ENCODE measurements around the gene TRIM25. TPM values are rescaled to one million over a fixed set of nuclear protein-coding genes. Genes with fewer than 3 reads are reported as not detected.

The TRIM25 gene
- total RNA-seq, 1 experiment from 2014 or later: 15.2 TPM

DNA sequence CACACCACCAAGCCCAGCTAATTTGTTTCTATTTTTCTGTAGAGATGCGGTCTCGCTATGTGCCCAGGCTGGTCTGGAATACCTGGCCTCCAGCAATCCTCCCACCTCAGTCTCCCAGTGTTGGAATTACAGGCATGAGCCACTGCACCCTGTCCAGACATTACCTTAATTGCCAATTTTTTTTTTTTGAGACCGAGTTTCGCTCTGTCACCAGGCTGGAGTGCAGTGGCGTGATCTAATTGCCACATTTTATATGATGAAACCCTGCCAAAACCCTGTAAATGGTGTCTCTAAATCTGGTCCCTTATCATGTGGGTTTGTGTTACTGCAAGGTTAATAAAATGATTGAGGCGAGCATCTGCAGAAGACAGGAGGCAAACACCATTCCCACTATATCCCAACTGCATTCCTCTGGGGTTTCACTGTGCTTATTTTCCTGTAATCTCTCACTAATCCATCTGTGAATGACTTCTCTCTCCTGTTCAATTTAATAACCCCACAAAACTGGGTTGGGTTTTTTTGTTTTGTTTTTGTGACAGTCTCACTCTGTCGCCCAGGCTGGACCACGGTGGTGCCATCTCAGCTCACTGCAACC is 19.4 kb upstream of the TRIM25 start:
- in situ Hi-C loops (cut with HindIII; ENCODE audit: low pct_unique_long_range_greater_than_20kb, low sequenced_read_pairs): no loop called here

DNA sequence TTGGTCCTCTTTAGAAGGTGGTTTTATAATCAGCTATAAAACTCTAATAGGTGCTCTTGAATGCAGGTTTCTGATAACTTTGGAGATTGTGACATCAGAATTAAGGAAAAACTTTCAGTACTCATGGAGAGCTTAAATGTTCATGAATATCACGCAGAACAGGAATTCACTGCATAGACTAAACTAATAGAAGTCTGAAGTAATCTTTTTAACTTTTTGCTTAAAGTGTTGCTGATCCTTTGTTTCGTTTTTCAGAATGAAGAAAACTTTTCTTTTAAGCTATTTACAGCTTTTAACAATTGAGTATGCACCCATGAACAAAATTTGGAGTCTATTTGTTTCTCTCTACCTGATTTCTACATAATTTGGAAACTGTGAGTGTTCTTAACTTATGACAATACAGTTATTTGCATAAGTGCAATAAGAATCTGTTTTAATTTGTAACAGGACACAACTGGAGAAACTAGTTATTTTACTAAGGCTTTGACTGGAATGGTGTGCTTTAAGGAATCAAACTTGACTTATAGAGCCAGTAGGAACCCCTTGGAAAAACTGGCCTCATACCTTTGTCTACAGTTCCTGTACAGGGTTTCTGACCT is 17.0 kb upstream of the TRIM25 start:
- in situ Hi-C loops (cut with HindIII; ENCODE audit: low pct_unique_long_range_greater_than_20kb, low sequenced_read_pairs): no loop called here

More for the DNA sequence above, 19.4 kb upstream of the TRIM25 start:
- DNase-seq (ENCODE audit: low read depth, low spot score): no peak

DNA sequence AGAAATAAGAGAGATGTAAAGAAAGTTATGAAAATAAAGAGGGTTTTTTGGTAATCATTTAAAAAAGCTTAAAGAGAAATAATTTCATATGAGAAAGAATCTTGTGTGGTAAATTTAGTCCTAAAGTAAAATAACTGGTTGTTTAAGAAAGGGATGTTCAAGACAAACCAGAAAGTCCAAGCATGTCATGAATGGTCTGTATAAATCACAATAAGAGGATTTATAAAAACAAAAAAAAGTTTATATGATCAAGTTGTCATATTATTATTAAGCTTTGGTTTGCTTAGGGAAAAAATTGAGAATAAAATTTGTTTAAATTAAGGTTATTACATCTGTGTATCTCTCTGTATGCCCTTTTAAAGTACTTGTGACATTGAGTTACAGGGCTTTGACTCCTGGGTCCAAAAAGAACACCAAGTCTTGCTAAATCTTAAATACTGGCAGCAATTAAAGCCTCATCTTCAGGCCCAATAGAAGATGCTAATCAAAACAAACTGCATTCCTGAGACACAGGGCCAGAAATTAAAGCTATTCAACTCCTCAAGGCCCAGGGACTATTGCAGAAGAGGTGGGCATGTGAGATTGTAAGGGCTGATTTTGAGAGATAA is 15.6 kb upstream of the TRIM25 start:
- in situ Hi-C loops (cut with HindIII; ENCODE audit: low pct_unique_long_range_greater_than_20kb, low sequenced_read_pairs): no loop called here
- DNase-seq (ENCODE audit: low read depth, low spot score): no peak

More for the DNA sequence above, 17.0 kb upstream of the TRIM25 start:
- DNase-seq (ENCODE audit: low read depth, low spot score): no peak

DNA sequence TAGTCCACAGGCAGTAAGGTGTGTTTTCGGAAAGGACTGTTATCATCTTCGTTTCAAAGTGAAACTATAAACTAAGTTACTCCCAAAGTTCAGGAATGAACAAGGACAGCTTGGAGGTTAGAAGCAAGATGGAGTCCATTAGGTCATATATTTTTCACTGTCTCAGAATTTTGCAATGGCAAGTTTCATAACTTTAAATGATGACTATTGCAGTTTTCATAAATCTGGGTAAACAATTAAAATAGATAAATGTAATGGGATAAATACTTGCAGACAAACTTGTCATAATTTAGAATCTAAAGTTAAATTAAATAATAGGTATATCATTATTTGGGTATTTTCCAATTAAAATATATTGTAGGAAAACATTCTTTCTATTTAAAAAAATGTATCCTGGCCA is 14.7 kb upstream of the TRIM25 start:
- in situ Hi-C loops (cut with HindIII; ENCODE audit: low pct_unique_long_range_greater_than_20kb, low sequenced_read_pairs): no loop called here
- no peak for DNase-seq (ENCODE audit: low read depth, low spot score)

DNA sequence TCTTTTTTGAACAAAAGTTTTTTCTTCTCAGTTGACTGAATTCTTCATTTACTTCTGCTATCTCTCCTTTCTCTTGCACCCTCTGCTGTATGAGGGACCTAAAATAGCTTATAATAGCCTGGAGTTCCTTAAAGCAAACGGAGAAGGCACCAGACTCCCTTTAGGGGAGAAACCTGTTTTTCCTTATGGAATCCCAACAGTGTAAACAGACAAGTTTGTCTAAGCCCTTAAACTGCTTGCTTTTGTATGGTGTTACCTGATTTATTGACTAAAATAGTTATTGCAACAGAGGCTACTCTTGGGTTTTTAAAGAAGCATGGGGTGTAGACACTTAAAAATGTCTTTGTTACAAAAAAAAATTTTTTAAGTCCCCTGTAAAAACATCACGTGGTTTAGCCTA is 12.9 kb upstream of the TRIM25 start:
- in situ Hi-C loops (cut with HindIII; ENCODE audit: low pct_unique_long_range_greater_than_20kb, low sequenced_read_pairs): no loop called here

DNA sequence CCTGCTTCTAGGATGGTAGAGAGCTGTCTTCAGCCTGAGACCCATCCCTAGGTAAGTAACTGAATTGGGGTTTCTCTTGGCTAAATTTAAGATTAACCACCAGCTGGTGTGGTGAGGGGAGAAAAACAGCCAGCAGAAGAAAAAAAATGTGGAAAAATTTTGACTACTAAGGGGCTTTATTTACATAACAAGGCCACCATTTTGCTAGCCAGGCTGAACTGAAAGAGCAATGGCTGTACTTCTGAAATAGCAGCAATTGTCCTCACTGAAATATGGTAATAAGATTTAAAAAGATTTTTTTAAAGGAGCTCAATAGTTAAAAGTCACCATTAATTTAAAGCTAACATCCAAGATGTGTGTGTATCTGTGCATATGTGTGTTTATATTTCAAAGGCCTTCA is 12.4 kb upstream of the TRIM25 start:
- in situ Hi-C loops (cut with HindIII; ENCODE audit: low pct_unique_long_range_greater_than_20kb, low sequenced_read_pairs): no loop called here
- no peak for DNase-seq (ENCODE audit: low read depth, low spot score)

More for the DNA sequence above, 12.9 kb upstream of the TRIM25 start:
- DNase-seq (ENCODE audit: low read depth, low spot score): no peak

DNA sequence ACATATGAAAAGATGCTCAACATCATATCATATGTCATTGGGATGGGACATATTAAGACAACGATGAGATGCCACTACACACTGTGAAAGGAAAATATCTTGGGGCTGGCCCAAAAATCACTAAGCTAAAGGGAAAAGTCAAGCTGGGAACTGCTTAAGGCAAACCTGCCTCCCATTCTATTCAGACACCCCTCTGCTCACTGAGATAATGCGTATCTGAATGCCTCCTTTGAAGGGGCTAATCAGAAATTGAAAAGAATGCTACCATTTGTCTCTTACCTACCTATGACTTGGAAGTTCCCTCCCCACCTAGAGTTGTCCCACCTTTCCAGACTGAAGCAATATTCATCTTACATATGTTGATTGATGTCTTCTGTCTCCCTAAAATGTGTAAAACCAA is 11.2 kb upstream of the TRIM25 start:
- no peak for DNase-seq (ENCODE audit: low read depth, low spot score)
- in situ Hi-C loops (cut with HindIII; ENCODE audit: low pct_unique_long_range_greater_than_20kb, low sequenced_read_pairs): no loop called here

DNA sequence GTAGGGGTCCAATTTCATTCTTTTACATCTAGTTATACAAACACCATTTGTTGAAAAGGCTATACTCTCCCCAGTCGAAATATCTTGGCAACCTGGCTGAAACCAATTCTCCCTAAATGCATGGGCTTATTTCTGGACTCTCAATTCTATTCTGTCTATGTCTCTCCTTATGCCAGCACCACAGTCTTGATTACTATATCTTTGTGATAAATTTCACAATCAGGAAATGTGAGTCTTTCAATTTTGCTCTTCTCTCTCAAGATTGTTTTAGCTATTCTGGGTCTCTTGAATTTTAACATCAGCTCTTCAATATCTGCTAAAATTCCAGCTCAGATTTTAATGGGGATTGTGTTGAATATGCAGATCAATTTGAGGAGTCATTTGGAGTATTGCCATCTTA is 5.9 kb upstream of the TRIM25 start:
- in situ Hi-C loops (cut with HindIII; ENCODE audit: low pct_unique_long_range_greater_than_20kb, low sequenced_read_pairs): no loop called here
- DNase-seq (ENCODE audit: low read depth, low spot score): no peak

DNA sequence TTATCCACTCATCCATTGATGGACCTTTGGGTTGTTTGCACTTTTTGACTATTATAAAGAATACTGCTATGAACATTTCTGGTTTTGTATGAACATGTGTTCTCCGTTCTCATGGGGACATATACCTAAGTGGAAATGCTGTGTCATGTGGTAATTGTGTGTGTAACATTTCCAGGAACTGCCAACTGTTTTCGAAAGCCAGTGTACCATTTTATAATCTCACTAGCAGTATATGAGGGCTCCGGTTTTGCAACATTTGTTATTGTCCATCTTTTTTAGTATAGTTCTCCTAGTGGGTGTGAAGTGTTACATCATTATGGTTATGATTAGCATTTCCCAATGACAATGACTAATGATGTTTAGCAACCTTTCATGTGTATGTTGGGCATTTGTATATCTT is 5.1 kb upstream of the TRIM25 start:
- in situ Hi-C loops (cut with HindIII; ENCODE audit: low pct_unique_long_range_greater_than_20kb, low sequenced_read_pairs): no loop called here

DNA sequence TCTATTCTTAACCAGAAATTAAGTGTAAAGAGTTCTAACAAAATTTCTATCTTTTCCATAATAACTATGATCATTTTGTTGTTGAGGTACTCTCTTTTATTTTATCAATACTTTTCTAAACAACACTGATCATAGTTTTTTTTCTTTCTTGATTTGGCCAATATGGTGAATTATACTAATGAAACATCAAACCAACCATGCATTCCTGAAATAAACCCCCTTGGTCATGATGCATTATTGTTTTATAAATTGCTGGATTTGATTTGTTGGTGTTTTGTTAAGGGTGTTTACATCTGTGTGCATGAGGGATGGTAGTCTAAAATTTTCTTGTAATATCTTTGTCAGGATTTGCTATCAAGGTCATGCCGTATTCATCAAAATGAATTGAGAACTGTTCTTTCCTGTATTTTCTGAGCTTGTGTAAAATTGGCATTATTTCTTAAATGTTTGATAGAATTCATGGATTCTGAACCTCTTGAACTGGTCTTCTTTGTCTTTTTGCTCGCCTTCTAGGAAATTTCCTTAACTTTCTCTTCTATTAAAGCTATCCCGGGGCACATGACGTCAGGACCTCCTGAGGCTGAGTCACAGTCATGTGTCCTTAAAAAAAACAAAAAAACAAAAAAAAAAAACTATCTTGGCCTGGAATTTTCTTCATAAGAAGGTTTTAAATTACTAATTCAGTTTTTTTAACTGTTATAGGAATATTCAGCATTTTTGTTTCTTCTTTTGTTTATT is 3.9 kb upstream of the TRIM25 start:
- DNase-seq (ENCODE audit: low read depth, low spot score): no peak

More for the DNA sequence above, 5.1 kb upstream of the TRIM25 start:
- DNase-seq (ENCODE audit: low read depth, low spot score): no peak

DNA sequence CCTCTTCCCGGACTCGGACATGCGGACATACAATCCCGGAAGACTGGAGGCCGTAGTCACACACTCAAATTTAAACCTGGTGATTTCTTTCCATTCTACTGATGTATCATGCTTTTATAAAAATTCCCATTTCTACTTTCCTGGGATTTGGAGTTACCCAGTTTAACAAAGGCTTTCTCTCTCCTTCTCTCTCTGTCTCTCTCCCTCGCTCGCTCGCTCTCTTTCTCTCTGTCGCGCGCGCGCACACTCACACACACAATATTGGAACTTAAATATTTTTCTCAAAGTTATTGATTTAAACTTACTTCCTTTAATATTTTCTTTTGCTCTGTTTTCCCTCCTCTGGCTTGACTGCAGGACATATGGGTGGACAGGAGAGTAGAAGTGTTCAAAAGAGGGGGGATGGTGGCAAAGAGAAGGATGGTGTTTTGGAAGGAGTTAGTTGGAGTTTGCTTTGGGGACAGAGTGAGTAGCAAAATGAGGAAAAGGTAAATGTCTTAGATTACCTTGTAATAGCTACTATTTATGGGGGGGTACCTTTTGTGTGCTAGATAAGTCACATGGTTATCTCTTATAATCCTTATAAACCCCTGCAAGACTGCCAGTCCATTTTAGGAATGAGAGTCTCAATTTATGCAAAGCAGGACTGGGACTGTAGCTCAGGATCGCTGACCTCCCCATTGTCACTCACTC is 878 bp upstream of the TRIM25 start:
- no peak for DNase-seq (ENCODE audit: low read depth, low spot score)
- in situ Hi-C loops (cut with HindIII; ENCODE audit: low pct_unique_long_range_greater_than_20kb, low sequenced_read_pairs): no loop called here

More for the DNA sequence above, 3.9 kb upstream of the TRIM25 start:
- in situ Hi-C loops (cut with HindIII; ENCODE audit: low pct_unique_long_range_greater_than_20kb, low sequenced_read_pairs): no loop called here

DNA sequence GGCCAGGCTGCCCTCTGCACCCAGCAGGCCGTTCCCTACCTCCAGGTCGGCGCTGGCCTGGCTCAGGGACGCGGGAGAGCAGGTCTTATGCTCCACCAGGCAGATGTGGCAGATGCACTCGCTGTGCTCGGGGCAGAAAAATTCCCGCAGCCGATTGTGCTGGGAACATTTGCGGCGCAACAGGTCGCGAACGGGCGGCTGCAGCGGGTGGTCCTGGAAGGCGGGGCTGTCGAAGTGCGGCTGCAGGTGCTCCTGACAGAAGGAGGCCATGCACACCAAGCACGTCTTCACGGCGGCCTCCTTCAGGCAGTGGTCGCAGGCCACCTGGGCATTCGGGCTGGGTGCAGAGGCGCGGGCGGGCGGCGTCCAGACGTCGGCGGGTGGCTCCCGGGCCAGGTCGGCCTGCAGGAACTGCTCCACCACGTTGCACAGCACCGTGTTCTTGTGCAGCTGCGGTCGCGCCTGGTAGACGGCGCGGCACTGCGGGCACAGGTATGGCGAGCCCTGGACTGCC is 439 bp downstream of the TRIM25 start:
- in situ Hi-C loops (cut with HindIII; ENCODE audit: low pct_unique_long_range_greater_than_20kb, low sequenced_read_pairs): no loop called here
- no peak for DNase-seq (ENCODE audit: low read depth, low spot score)

DNA sequence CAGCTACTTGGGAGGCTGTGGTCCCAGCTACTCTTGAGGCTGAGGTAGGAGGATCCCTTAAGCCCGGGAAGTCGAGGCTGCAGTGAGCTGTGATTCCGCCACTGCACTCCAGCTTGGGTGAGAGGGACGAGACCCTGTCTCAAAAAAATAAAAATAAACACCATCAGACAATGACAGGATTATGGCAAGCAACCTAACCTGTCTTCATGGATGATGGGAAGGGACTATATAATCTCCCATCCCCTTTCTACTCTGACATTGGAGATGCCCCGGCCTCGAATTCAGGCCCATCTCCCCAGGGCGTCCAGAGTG is 893 bp downstream of the TRIM25 start:
- in situ Hi-C loops (cut with HindIII; ENCODE audit: low pct_unique_long_range_greater_than_20kb, low sequenced_read_pairs): no loop called here
- no peak for DNase-seq (ENCODE audit: low read depth, low spot score)

DNA sequence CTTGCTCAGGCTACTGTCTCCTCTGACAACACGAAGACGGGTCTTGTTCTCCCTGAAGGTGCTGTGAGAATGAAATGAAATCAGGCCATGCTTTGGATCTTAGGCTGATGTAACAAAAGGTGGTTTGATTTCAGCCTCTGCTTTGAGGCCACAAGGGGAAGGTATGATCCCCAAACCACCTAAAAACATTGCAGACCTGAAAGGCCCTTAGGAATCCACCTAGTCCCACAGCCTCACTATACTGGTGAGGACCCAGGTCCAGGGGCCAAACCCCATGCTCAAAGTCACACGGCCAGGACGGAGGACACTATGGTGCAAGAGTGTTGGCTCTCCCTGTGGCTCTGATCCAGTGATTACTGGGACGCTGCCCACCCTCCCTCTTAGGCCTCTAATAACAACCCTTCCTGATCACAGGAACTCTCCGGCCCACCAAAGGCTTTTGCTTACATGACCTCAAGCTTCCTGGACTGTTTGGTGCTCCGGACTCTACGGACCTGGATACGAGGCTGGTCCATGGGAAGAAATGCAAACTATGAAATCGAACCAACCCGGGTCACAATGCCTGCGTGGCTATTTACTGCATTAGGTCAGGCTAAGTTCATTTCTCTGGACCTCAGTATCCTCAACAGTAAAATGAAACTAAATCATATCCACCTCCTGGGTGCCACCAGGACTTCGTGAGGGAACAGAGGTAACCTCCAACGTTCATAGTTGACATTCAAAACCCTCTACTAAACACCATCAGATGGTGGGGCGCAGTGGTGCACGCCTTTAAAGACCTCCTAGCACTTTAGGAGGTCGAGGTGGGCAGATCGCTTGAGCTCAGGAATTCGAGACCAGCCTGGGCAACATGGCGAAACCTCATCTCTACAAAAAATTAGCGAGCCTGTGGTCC is 1.5 kb downstream of the TRIM25 start:
- no peak for DNase-seq (ENCODE audit: low read depth, low spot score)
- in situ Hi-C loops (cut with HindIII; ENCODE audit: low pct_unique_long_range_greater_than_20kb, low sequenced_read_pairs): no loop called here

DNA sequence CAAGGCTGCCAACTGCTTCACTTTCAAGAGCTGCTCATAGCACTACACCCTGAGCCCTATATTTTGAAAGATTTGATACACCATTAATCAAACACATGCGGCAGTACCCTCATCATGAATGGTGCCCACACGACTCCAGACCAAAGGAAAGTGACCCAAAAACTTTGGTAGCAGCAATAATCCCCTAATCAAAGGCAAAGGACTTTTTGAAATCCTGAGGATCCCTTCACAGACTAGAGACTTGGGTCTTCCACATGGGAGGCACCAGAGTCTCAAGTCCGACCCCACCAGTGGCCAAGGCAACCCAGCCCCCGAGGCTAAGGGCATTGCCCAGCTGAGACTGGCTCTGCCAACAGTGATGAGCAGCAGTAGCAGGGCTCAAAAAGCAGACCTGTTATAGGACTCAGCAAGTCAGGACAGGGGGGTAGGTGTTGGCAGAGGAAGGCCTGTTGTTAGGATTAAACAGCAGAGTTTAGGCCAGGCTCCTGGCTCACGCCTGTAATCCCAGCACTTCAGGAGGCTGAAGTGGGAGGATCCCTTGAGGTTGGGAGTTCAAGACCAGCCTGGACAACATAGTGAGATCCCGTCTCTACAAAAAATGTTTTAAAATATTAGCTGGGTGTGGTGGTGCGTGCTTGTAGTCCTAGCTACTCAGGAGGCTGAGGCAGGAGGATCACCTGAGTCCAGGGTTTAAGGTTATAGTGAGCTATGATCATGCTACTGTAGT is 3.2 kb downstream of the TRIM25 start:
- in situ Hi-C loops (cut with HindIII; ENCODE audit: low pct_unique_long_range_greater_than_20kb, low sequenced_read_pairs): no loop called here
- no peak for DNase-seq (ENCODE audit: low read depth, low spot score)

DNA sequence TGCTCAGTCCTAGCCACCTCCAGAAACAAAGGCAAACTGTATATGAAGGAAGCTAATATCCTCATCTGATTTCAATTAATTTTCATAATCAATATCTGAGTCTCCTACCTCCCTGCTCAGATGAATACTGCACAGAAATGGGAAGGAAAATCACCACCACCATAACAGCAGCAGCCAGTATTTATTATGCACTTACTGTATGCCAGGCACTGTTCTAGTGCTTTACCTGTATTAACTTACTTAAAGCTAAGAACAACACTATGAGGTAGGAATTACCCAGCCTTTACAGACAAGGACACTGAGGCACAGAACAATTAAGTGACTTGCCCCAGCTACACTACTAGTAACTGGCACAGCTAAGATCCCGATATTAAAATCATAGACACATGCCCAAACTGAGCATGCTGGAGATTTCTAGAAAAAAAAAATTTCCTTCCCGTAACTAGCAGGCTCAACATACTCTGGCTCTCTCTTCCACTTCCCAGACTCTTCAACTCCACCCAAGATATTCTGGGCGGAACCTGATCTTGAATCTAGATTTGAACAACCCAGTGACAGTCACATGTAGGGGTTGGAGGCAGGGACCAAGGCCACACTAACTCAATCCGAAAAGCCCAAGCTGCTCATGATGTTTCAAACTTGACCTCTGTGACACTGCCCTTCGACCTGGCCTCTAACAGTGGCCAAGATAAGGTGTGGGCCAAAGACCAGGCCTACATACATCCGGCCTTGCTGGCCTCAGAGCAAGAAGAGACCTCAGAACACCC is 3.9 kb downstream of the TRIM25 start:
- in situ Hi-C loops (cut with HindIII; ENCODE audit: low pct_unique_long_range_greater_than_20kb, low sequenced_read_pairs): no loop called here
- DNase-seq (ENCODE audit: low read depth, low spot score): no peak

Data from SK-MEL-5 (cell line).